Calu3 (cell line): ENCODE data around the gene USP32. TPM values are rescaled to one million over a fixed set of nuclear protein-coding genes. Genes with fewer than 3 reads are reported as not detected.

Experiments used
- BruUV-seq: library from RNA; stranded (reverse); fragments of 400-500 nt; replicated peaks from 2 replicates; lab custom pipeline; 2021; lab: Mats Ljungman, UMichigan
- CTCF ChIA-PET: fragments of 300-600 bp; sonication (Branson Sonifier 250); formaldehyde crosslinking; loops from one replicate; lab custom pipeline; 2022; ENCODE audit warnings: antibody characterized with exemption; lab: Charles Lee
- DNase-seq: peaks from one replicate; pipeline ENCODE4 v3.0.0; 2022
- H3K27ac Mint-ChIP-seq: one replicate; pipeline ENCODE4 v1.8.0; 2022; ENCODE audit warnings: mixed read lengths; ENCODE audit not compliant: unreplicated experiment
- H3K27me3 Mint-ChIP-seq: one replicate; pipeline ENCODE4 v1.8.0; 2022; ENCODE audit warnings: mixed read lengths; ENCODE audit not compliant: unreplicated experiment
- H3K36me3 Mint-ChIP-seq: one replicate; pipeline ENCODE4 v1.8.0; 2022; ENCODE audit warnings: mild to moderate bottlenecking, moderate library complexity, mixed read lengths; ENCODE audit not compliant: insufficient read depth, unreplicated experiment
- H3K4me1 Mint-ChIP-seq: one replicate; pipeline ENCODE4 v1.8.0; 2022; ENCODE audit warnings: mild to moderate bottlenecking, low read depth, mixed read lengths; ENCODE audit not compliant: unreplicated experiment
- H3K4me3 Mint-ChIP-seq: one replicate; pipeline ENCODE4 v1.8.0; 2022; ENCODE audit warnings: mild to moderate bottlenecking, low read depth, moderate library complexity, mixed read lengths; ENCODE audit not compliant: unreplicated experiment
- H3K9me3 Mint-ChIP-seq: one replicate; pipeline ENCODE4 v1.8.0; 2022; ENCODE audit warnings: low read depth, mixed read lengths; ENCODE audit not compliant: unreplicated experiment
- intact Hi-C: fragments of 100-400 bp; cut with micrococcal nuclease; formaldehyde crosslinking; loops from one replicate; pipeline ENCODE4 v1.10.0; 2022; ENCODE audit not compliant: unreplicated experiment
- total RNA-seq: library from RNA; stranded (reverse); gene quantifications from 2 replicates; pipeline ENCODE4 v1.2.3, GENCODE V29; 2022
- TF ChIP-seq, protein P1 (sequence below): fragments of 200-600 bp; IDR thresholded peaks from one replicate; pipeline ENCODE4 v1.8.0; 2022; ENCODE audit warnings: antibody characterized with exemption; ENCODE audit not compliant: unreplicated experiment

USP32 gene
- total RNA-seq, 1 experiment from 2014 or later, result 29.6 TPM

DNA sequence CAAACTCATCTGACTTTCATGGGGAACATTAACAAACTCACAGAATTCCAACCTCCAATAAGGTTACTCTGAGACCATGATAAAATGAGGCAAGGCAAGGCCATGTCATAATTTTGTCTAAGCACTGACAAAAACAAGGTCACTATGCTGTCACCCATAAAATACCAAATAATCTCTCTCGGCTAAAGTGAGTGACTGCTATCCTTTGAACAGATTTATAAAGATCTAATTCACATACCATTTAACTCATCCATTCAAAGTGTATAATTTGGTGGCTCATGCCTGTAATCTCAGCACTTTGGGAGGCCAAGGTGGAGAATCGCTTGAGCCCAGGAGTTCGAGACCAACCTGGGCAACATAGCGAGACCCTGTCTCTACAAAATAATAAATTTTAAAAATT, 262.8 kb downstream of the USP32 start:
- TF ChIP-seq, protein P1, sequence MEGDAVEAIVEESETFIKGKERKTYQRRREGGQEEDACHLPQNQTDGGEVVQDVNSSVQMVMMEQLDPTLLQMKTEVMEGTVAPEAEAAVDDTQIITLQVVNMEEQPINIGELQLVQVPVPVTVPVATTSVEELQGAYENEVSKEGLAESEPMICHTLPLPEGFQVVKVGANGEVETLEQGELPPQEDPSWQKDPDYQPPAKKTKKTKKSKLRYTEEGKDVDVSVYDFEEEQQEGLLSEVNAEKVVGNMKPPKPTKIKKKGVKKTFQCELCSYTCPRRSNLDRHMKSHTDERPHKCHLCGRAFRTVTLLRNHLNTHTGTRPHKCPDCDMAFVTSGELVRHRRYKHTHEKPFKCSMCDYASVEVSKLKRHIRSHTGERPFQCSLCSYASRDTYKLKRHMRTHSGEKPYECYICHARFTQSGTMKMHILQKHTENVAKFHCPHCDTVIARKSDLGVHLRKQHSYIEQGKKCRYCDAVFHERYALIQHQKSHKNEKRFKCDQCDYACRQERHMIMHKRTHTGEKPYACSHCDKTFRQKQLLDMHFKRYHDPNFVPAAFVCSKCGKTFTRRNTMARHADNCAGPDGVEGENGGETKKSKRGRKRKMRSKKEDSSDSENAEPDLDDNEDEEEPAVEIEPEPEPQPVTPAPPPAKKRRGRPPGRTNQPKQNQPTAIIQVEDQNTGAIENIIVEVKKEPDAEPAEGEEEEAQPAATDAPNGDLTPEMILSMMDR, result no peak
- no TSS peak for BruUV-seq
- H3K27ac Mint-ChIP-seq, result no peak overlapping the region
- no peaks in the 10 kb centered on the region for H3K9me3 Mint-ChIP-seq
- H3K4me3 Mint-ChIP-seq, result no peak overlapping the region
- H3K36me3 Mint-ChIP-seq, result peaks cover 4% of the 10 kb centered on the region
- intact Hi-C loops, result no loop called here
- CTCF ChIA-PET, result no interaction called here
- peaks cover 19% of the 10 kb centered on the region for H3K27me3 Mint-ChIP-seq
- peaks cover 3% of the 10 kb centered on the region for H3K4me1 Mint-ChIP-seq
- no peak for DNase-seq

Other genes with a start within 250 kb of the USP32 start
- gene CA4, start 242.2 kb downstream of the USP32 start, total RNA-seq, result 0.78 and 1.1 TPM in 2 replicates
- not detected in 2 replicates for gene CHCT1, start 30.4 kb upstream of the USP32 start, total RNA-seq
- 24.3 and 27.2 TPM in 2 replicates for gene APPBP2, start 134.1 kb upstream of the USP32 start, total RNA-seq
- 7.6 and 7.7 TPM in 2 replicates for gene PPM1D, start 208.1 kb upstream of the USP32 start, total RNA-seq